Hepatocyte (in vitro differentiated cells): Measurements from ENCODE around the gene RASGRF2. TPM values are rescaled to one million over a fixed set of nuclear protein-coding genes. Genes with fewer than 3 reads are reported as not detected.

Experiments
- DNase-seq: peaks from one replicate; pipeline ENCODE4 v3.0.0-alpha.2; 2016; ENCODE audit warnings: low spot score
- H2AFZ ChIP-seq: fragments of 200-600 bp; sonication (generic); 2 replicates; pipeline ENCODE4 v1.6.0; 2016; ENCODE audit warnings: antibody characterized with exemption, mild to moderate bottlenecking
- H3K27ac ChIP-seq: fragments of 200-600 bp; sonication (generic); 2 replicates; pipeline ENCODE4 v1.5.1; 2016; ENCODE audit warnings: mild to moderate bottlenecking
- H3K27me3 ChIP-seq: fragments of 200-600 bp; sonication (generic); 2 replicates; pipeline ENCODE4 v1.6.1; 2016
- H3K36me3 ChIP-seq: fragments of 200-600 bp; sonication (generic); replicated peaks from 2 replicates; pipeline ENCODE4 v1.5.1; 2016; ENCODE audit warnings: low read depth; ENCODE audit not compliant: insufficient read depth
- H3K4me1 ChIP-seq: fragments of 200-600 bp; sonication (generic); 2 replicates; pipeline ENCODE4 v1.5.1; 2016; ENCODE audit warnings: mild to moderate bottlenecking, moderate library complexity; ENCODE audit not compliant: insufficient read depth
- H3K4me2 ChIP-seq: fragments of 200-600 bp; sonication (generic); 2 replicates; pipeline ENCODE4 v1.6.0; 2016
- H3K4me3 ChIP-seq: fragments of 200-600 bp; sonication (generic); 2 replicates; pipeline ENCODE4 v1.5.1; 2016; ENCODE audit warnings: mild to moderate bottlenecking
- H3K79me2 ChIP-seq: fragments of 200-600 bp; sonication (generic); 2 replicates; pipeline ENCODE4 v1.6.0; 2017; ENCODE audit warnings: mild to moderate bottlenecking
- H3K9me2 ChIP-seq: fragments of 200-600 bp; sonication (generic); replicated peaks from 2 replicates; pipeline ENCODE4 v1.6.0; 2017; ENCODE audit warnings: mild to moderate bottlenecking; ENCODE audit not compliant: insufficient read depth
- H3K9me3 ChIP-seq: fragments of 200-600 bp; sonication (generic); 2 replicates; pipeline ENCODE4 v1.5.1; 2016; ENCODE audit warnings: low read depth, mild to moderate bottlenecking
- H4K20me1 ChIP-seq: fragments of 200-600 bp; sonication (generic); 2 replicates; pipeline ENCODE4 v1.6.0; 2016; ENCODE audit warnings: mild to moderate bottlenecking; ENCODE audit not compliant: insufficient read depth, poor library complexity, severe bottlenecking
- EZH2 ChIP-seq: fragments of 200-600 bp; sonication (generic); IDR thresholded peaks from 2 replicates; pipeline ENCODE4 v1.6.1; 2016; ENCODE audit warnings: antibody characterized with exemption, mild to moderate bottlenecking, borderline replicate concordance
- EZH2phosphoT487 ChIP-seq: fragments of 200-600 bp; sonication (generic); IDR thresholded peaks from one replicate; pipeline ENCODE4 v1.6.1; 2018; ENCODE audit warnings: antibody characterized with exemption, mild to moderate bottlenecking, low read depth, moderate library complexity; ENCODE audit not compliant: unreplicated experiment, severe bottlenecking
- WGBS: methylation state at CpG from one replicate; pipeline ENCODE4 v1.1.6; 2016; ENCODE audit warnings: low lambda C conversion rate; ENCODE audit errors: missing lambda C conversion rate; 5-methylcytosine and 5-hydroxymethylcytosine counted together
- polyA plus RNA-seq: library from polyadenylated mRNA; unstranded; fragments of >200 nt; fragmentation: Nextera tagmentation; extraction: Ambion mirVana; gene quantifications from 2 replicates; pipeline ENCODE4 v1.2.1, GENCODE V29; 2016
- total RNA-seq: library from RNA; depleted of rRNA; stranded (reverse); fragments of >200 nt; gene quantifications from 2 replicates; pipeline ENCODE4 v1.2.3, GENCODE V29; 2014
- TF ChIP-seq, protein P1 (sequence below): fragments of 200-600 bp; sonication (generic); IDR thresholded peaks from 2 replicates; pipeline ENCODE4 v1.5.1; 2016; ENCODE audit warnings: antibody characterized with exemption, mild to moderate bottlenecking; ENCODE audit not compliant: poor library complexity

Gene RASGRF2
- total and polyA plus RNA-seq, 2 experiments from 2014 or later = 2.0 to 3.3 TPM

DNA sequence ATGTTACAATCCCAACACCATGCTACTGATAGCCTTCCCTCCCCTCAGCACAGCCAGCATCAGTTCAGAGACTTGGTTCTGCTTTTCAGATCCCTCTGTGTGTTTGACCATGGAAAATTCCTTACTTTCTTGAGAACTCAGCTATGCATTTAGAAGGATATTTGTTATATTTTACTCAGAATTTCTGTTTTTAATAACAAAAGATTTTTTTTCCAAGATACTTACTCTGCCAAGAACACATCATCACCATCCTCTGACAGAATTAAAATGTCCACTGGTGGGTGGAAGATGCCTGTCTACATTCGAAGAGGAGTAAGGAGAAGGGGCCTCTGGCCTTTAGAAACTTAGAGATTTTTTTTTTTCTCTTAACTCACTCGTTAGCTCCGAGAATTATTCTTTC lies 216.9 kb downstream of the RASGRF2 start:
- Histone ChIP-seq H3K27me3 (peaks cover 3% of the 10 kb centered on the region), H4K20me1 (no peaks in the 10 kb centered on the region), H2AFZ (no peak overlapping the region), H3K79me2 (no peaks in the 10 kb centered on the region), H3K9me3 (no peaks in the 10 kb centered on the region), H3K4me3 (no peak overlapping the region), H3K4me2 (no peak overlapping the region), H3K4me1 (no peaks in the 10 kb centered on the region), H3K9me2 (no peaks in the 10 kb centered on the region), H3K27ac (no peak overlapping the region), H3K36me3 (no peaks in the 10 kb centered on the region)
- TF ChIP-seq EZH2phosphoT487 = no peak
- no peak for TF ChIP-seq EZH2
- TF ChIP-seq, protein P1, sequence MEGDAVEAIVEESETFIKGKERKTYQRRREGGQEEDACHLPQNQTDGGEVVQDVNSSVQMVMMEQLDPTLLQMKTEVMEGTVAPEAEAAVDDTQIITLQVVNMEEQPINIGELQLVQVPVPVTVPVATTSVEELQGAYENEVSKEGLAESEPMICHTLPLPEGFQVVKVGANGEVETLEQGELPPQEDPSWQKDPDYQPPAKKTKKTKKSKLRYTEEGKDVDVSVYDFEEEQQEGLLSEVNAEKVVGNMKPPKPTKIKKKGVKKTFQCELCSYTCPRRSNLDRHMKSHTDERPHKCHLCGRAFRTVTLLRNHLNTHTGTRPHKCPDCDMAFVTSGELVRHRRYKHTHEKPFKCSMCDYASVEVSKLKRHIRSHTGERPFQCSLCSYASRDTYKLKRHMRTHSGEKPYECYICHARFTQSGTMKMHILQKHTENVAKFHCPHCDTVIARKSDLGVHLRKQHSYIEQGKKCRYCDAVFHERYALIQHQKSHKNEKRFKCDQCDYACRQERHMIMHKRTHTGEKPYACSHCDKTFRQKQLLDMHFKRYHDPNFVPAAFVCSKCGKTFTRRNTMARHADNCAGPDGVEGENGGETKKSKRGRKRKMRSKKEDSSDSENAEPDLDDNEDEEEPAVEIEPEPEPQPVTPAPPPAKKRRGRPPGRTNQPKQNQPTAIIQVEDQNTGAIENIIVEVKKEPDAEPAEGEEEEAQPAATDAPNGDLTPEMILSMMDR = no peak
- no peak for DNase-seq
- WGBS = 88% methylated on average over 3 of the region's 3 CpGs

DNA sequence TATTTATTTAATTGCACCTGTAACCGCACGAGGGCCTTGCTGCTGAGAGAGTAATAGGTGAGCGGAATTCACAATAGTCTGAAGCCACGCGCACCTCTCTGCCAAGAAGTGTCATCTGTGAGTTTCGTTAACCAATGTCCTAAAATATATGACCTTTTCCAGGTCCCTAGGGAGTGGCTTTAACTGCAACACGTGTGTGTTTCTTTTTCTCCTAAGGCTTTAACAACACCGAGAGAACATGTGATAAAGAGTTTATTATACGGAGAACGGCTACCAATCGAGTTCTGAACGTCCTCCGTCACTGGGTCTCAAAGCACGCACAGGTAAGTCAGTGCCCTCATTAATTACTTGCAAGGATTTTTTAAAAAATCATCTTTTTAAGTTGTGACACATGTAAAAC lies 219.8 kb downstream of the RASGRF2 start:
- WGBS = 89% methylated on average over 14 of the region's 14 CpGs

DNA sequence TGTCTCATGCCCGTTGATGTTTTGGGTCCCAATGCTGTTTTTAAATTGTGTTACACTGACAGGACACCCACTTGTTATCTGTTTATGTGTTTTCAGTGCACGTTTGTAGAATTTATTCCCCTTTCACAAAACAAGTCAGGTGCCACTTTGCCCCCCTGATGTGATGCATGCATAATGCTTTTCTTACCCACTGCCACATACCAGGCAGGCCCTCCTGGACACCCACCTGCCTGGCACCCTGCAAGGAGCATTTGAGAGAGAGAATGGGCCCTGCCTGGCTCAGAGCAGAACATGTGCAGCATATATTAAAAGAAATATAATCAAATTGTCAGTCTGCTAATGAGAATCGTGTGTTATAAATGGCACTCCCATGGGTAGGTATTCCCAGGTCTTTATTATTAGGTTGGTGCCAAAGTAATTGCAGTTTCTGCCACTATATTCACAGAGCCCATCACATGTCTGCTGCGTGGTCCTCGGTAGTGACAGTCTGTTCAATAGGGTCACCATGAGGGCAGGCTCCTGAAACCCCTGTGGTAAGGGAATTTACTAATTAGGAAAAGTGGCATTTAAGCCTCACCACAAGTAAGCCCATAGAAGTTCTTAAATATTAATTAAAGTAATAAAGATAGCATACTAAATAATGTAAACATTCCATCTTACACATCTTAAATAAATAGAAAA lies 220.8 kb downstream of the RASGRF2 start:
- Histone ChIP-seq H3K4me1 (no peaks in the 10 kb centered on the region), H3K4me2 (no peak overlapping the region), H4K20me1 (no peaks in the 10 kb centered on the region), H2AFZ (no peak overlapping the region), H3K36me3 (no peaks in the 10 kb centered on the region), H3K9me2 (no peaks in the 10 kb centered on the region), H3K27me3 (no peaks in the 10 kb centered on the region), H3K9me3 (no peaks in the 10 kb centered on the region), H3K79me2 (no peaks in the 10 kb centered on the region), H3K4me3 (no peak overlapping the region), H3K27ac (no peak overlapping the region)
- TF ChIP-seq EZH2 (no peak), EZH2phosphoT487 (no peak)
- TF ChIP-seq, protein P1 = no peak
- 70% methylated on average over 5 of the region's 5 CpGs for WGBS
- no peak for DNase-seq

More for the DNA sequence above, 219.8 kb downstream of the RASGRF2 start:
- H4K20me1 ChIP-seq = no peaks in the 10 kb centered on the region
- H3K9me3 ChIP-seq = no peaks in the 10 kb centered on the region
- no peak overlapping the region for H3K4me3 ChIP-seq
- H3K4me2 ChIP-seq = no peak overlapping the region
- no peaks in the 10 kb centered on the region for H3K79me2 ChIP-seq
- no peak overlapping the region for H2AFZ ChIP-seq
- H3K9me2 ChIP-seq = no peaks in the 10 kb centered on the region
- TF ChIP-seq, protein P1 = no peak
- no peak for TF ChIP-seq EZH2phosphoT487
- TF ChIP-seq EZH2 = no peak
- DNase-seq = no peak
- H3K27me3 ChIP-seq = no peaks in the 10 kb centered on the region
- no peaks in the 10 kb centered on the region for H3K4me1 ChIP-seq
- H3K36me3 ChIP-seq = no peaks in the 10 kb centered on the region
- H3K27ac ChIP-seq = no peak overlapping the region
